WERI-Rb-1 (cell line): ENCODE data around the gene HSP90AB1.

ENCODE experiments used
- DNase-seq: peaks from one replicate; pipeline ENCODE4 v3.0.0-alpha.2; 2020
- H3K27ac ChIP-seq: fragments of 250-450 bp; sonication (Bioruptor Pico); 2 replicates; pipeline ENCODE4 v1.5.1; 2020; ENCODE audit warnings: mild to moderate bottlenecking, moderate library complexity
- H3K27me3 ChIP-seq: fragments of 250-450 bp; sonication (Bioruptor Pico); 2 replicates; pipeline ENCODE4 v1.5.1; 2021; ENCODE audit warnings: mild to moderate bottlenecking, low read depth, moderate library complexity; ENCODE audit not compliant: insufficient read depth, severe bottlenecking
- H3K36me3 ChIP-seq: fragments of 250-450 bp; sonication (Bioruptor Pico); 2 replicates; pipeline ENCODE4 v1.5.1; 2020; ENCODE audit warnings: mild to moderate bottlenecking, moderate library complexity
- H3K4me3 ChIP-seq: 2 replicates; pipeline ENCODE4 v1.5.1; 2011; ENCODE audit warnings: low read depth, mild to moderate bottlenecking, control low read depth, low read length
- H3K9me3 ChIP-seq: fragments of 250-450 bp; sonication (Bioruptor Pico); 2 replicates; pipeline ENCODE4 v1.5.1; 2021; ENCODE audit warnings: mild to moderate bottlenecking, moderate library complexity; ENCODE audit not compliant: severe bottlenecking
- CTCF ChIP-seq: IDR thresholded peaks from 2 replicates; pipeline ENCODE4 v1.5.1; 2011; ENCODE audit warnings: low read depth, mild to moderate bottlenecking, control low read depth, inconsistent platforms, low read length

The HSP90AB1 gene

GRCh38 chr6:44258921-44259320 is 12.0 kb downstream of the HSP90AB1 start:
- no peak for TF ChIP-seq CTCF
- DNase-seq, result no peak
- H3K4me3 ChIP-seq, result no peak overlapping the region
- peaks cover 49% of the 10 kb centered on the region for H3K36me3 ChIP-seq
- no peaks in the 10 kb centered on the region for H3K27me3 ChIP-seq
- no peak overlapping the region for H3K27ac ChIP-seq
- no peaks in the 10 kb centered on the region for H3K9me3 ChIP-seq

GRCh38 chr6:44260011-44260410 is 13.1 kb downstream of the HSP90AB1 start:
- TF ChIP-seq CTCF, result no peak
- H3K4me3 ChIP-seq, result no peak overlapping the region
- H3K27ac ChIP-seq, result no peak overlapping the region
- H3K36me3 ChIP-seq, result peaks cover 38% of the 10 kb centered on the region
- H3K27me3 ChIP-seq, result no peaks in the 10 kb centered on the region
- no peaks in the 10 kb centered on the region for H3K9me3 ChIP-seq
- no peak for DNase-seq

GRCh38 chr6:44260451-44261297 is 13.8 kb downstream of the HSP90AB1 start:
- no peak for TF ChIP-seq CTCF
- Histone ChIP-seq H3K36me3 (peaks cover 31% of the 10 kb centered on the region), H3K27ac (peak overlapping the region; percentile 9; the same call in 1 of the 2 replicates), H3K9me3 (no peaks in the 10 kb centered on the region), H3K4me3 (no peak overlapping the region), H3K27me3 (no peaks in the 10 kb centered on the region)
- DNase-seq, result no peak

GRCh38 chr6:44261581-44261980 is 14.7 kb downstream of the HSP90AB1 start:
- Histone ChIP-seq H3K27me3 (no peaks in the 10 kb centered on the region), H3K27ac (peak overlapping the region; percentile 9), H3K36me3 (peaks cover 26% of the 10 kb centered on the region), H3K9me3 (no peaks in the 10 kb centered on the region), H3K4me3 (no peak overlapping the region)
- TF ChIP-seq CTCF, result no peak
- peak; percentile 68 for DNase-seq

- Histone ChIP-seq H3K27ac (no peak overlapping the region; the same call in 1 of the 2 replicates), H3K4me3 (no peak overlapping the region), H3K27me3 (no peaks in the 10 kb centered on the region), H3K9me3 (no peaks in the 10 kb centered on the region), H3K36me3 (peaks cover 24% of the 10 kb centered on the region)
- no peak for DNase-seq
- TF ChIP-seq CTCF, result no peak
These were observed 15.8 kb downstream of the HSP90AB1 start for GRCh38 chr6:44262467-44263353.
